Right renal cortex interstitium (tissue), 3 donors: Measurements from ENCODE around the gene AASDH. TPM values are rescaled to one million over a fixed set of nuclear protein-coding genes. Genes with fewer than 3 reads are reported as not detected.

ENCODE experiments used
- DNase-seq, 3 donors: peaks; one replicate each; pipeline ENCODE4 v3.0.0-alpha.2; 2013; ENCODE audit warnings: low read depth in 3 of 3, low spot score in 2 of 3
- polyA plus RNA-seq, 3 donors: library from polyadenylated mRNA; unstranded; fragments of 120-200 nt; gene quantifications; one replicate each; pipeline ENCODE4 v1.2.1, GENCODE V29; 2013; ENCODE audit not compliant: insufficient read length in 3 of 3

The AASDH gene, protein sequence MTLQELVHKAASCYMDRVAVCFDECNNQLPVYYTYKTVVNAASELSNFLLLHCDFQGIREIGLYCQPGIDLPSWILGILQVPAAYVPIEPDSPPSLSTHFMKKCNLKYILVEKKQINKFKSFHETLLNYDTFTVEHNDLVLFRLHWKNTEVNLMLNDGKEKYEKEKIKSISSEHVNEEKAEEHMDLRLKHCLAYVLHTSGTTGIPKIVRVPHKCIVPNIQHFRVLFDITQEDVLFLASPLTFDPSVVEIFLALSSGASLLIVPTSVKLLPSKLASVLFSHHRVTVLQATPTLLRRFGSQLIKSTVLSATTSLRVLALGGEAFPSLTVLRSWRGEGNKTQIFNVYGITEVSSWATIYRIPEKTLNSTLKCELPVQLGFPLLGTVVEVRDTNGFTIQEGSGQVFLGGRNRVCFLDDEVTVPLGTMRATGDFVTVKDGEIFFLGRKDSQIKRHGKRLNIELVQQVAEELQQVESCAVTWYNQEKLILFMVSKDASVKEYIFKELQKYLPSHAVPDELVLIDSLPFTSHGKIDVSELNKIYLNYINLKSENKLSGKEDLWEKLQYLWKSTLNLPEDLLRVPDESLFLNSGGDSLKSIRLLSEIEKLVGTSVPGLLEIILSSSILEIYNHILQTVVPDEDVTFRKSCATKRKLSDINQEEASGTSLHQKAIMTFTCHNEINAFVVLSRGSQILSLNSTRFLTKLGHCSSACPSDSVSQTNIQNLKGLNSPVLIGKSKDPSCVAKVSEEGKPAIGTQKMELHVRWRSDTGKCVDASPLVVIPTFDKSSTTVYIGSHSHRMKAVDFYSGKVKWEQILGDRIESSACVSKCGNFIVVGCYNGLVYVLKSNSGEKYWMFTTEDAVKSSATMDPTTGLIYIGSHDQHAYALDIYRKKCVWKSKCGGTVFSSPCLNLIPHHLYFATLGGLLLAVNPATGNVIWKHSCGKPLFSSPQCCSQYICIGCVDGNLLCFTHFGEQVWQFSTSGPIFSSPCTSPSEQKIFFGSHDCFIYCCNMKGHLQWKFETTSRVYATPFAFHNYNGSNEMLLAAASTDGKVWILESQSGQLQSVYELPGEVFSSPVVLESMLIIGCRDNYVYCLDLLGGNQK
- 10 to 100 TPM; 25.3 to 30.9 (median 25.3) TPM for polyA plus RNA-seq

GRCh38 chr4:56387023-56388001, at the start of gene AASDH:
Gene AASDH (minus strand): TSS chr4:56387491. CDS start chr4:56384299, 3,192 bp downstream.
- peak; percentile 93 to 99 (median 94) for DNase-seq

DNA sequence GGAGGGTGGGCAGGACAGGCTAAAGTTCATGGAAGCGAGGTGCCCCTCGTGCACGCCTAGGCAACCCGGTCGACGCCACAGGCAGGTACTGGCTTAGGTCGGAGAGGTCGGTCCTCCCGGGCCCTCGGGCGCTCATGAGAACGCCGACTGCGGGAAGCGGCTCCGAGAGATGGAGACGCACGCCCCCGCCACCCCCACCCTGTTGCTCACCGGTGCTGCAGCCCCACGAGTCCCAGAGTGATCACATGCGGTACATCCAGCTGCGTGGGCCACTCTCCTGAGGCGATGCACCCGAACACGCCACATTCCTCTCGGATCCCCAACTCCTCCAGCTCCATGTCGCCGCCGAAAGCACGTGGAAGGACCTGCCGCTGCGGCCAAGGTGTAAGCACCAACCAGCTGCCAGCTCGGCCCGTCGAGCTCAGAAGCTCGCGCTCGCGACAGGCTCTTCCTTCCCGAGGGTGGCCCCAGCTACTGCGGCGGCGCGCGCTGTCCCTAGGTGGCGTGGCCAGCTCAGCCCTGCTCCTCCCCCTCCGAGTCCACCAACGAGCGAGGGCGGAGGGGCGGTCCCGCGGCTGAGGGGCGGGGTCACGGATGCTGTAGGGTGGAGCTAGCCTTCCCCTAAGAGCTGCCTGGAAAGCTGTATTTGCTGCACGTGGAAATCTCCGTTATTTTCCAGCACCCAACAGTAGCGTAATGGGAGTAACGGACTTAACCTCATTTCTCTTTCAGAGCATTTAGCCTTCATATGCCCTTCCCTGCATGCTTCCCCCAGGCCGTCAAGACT, 48.0 kb upstream of the AASDH start, which contains the start of gene PPAT:
TSS of gene PPAT (minus strand) at position 476 of the 787 bp plus-strand sequence. CDS start at position 338, 138 bp downstream.
- DNase-seq, result peak; percentile 95 to 98 (median 95)

- DNase-seq, result no peak
Observed at GRCh38 chr4:56434599-56435139, 47.4 kb upstream of the AASDH start.

DNA sequence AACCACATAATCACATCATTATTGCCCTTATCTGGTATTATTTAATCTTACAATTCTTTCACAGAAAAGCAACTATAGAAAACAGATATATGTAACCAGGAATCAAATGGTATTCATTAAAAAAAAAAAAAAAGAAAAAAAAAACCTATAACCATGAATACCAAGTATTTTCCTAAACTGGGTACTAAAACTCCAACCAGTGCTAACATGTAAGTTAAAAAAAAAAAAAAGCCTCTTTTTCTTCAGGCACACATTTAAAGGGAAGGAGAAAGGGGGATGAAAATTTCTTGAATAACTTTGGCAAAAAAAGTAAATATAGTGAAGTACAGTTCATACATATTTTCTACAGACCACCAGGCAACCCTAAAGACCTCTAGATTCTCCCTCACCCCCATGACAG, 46.0 kb upstream of the AASDH start:
- no peak for DNase-seq

DNA sequence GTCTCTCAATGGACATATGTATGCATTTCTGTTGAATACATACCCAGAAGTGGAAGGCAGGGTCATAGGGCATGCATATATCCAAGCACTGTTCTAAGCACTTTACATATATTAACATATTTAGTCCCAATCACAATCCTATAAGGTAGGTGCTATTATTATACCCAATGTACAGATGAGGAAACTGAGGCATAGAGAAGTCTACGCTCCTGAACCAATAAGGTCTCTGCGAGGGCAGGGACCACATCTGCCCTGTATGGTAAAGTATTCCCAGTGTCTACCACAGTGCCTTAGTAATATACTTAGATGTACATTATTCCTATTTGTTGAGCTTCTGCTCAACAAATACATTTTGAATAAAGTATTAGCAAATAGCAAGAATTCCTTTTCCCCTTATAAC, 42.9 kb upstream of the AASDH start:
- DNase-seq, result no peak

- DNase-seq, result no peak
Observed at GRCh38 chr4:56427179-56427578, 39.9 kb upstream of the AASDH start.

DNA sequence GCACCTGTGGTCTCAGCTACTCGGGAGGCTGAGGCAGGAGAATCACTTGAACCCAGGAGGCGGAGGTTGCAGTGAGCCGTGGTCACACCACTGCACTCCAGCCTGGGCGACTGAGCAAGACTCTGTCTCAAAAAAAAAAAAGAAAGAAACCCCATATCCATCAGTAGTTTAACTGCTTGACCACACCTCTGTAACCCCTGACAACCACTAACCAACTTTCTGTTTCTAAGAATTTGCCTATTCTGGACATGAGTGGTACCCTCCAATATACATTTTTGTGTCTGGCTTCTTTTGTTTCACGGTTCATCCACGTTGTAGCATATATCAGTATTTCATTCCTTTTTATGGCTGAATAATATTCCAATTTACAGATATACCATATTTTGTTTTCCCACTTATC, 39.0 kb upstream of the AASDH start:
- DNase-seq, result no peak

- no peak for DNase-seq
Observed at GRCh38 chr4:56425518-56425917, 38.2 kb upstream of the AASDH start.

DNA sequence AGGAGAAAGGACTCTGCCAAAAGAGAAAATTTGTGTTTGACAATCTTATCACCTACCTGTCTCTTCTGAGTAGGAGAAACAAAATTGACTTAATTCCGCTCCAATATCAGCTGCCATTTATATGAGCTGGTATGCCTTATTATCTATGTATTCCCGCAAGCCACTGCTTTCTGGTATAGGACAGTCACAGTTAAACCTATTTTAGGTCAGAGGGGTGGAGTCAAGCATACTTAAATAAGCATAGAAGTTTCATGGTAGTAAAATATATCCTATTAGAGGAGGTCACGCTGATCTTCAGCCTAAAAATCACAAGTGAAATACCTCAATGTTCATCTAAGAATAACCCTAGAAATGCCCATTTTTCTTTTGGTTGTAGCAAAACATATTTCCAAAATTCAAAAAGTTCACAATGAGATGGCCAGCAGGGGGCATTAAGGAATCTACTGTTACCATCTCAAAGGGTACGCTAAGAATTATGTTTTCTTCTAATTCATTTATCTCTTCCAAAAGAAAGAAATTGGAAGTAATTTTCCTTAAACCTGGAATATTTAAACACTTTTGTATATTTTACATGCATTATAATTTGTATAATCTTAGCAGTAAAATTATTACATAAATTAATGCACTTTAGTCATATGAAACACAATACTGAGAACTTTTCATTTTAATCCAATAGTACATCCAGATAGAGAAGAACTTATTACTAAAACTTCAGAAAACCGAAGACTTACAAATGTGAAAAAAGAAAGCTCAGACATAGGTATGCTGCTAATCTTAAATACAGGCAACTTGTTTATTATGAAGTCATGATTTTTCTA, 37.6 kb upstream of the AASDH start:
- DNase-seq, result no peak

DNA sequence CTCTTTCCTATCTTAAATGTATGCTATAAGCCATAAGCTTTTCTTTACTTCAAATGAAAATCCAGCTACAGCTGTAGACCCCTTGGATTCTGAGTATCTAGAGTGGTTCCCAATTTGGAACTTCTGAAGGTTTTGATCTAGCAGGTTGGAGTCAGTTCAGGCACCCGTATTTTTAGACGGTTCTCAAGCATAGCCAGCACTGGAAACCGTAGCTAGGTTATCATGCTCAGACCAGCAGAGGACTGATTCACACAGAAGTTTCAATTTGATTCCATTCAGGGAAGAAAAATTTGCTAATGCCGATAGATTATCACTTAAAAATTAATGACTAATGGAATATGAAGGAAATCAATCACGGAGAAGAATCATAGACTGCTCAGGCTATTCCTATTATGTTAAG, 36.9 kb upstream of the AASDH start:
- DNase-seq, result no peak

- no peak for DNase-seq
Observed at GRCh38 chr4:56417396-56417795, 30.1 kb upstream of the AASDH start.

DNA sequence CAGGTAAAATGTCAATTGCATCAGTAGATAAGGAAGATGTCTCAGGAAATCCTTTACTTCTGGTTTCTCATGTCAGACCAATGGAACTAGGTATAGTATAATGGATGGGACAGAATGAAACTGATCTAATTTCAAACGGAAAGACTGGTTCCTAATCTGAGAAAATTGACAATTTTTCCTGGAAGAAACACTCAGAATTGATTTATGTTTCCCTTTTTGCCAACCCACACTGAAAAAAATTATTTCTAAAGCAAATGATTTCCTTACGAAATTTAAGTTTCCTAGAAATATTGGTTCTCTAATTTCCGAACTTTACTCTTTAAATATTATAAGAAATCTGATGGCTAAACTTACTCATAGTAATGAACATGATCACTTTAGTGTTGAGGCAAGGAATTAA, 29.1 kb upstream of the AASDH start:
- DNase-seq, result no peak

DNA sequence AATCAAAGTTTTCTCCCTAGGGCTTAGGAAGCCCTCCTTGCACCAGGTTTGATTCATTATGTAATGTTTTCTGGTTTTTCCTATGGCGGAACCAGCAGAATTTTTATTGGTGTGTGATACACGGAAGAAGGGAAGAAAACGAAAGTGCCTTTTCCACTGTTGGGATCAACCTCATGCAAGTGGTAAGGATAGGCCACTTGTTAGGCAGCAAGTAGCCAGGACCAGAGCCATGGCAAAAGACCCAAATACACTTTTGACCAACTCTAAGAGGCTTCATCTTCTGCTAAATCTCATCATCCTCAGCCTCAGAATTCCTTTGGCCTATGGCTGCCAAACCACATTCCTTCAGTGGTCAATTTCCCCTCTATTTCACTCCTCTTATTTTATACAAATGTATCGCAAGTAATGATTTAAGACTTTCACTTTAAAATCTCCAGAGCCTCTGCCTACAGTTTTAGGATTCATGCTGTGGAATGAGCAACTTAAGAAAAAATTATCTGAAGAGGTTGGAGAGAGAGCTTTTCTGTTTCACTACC, 26.9 kb upstream of the AASDH start:
- DNase-seq, result no peak

DNA sequence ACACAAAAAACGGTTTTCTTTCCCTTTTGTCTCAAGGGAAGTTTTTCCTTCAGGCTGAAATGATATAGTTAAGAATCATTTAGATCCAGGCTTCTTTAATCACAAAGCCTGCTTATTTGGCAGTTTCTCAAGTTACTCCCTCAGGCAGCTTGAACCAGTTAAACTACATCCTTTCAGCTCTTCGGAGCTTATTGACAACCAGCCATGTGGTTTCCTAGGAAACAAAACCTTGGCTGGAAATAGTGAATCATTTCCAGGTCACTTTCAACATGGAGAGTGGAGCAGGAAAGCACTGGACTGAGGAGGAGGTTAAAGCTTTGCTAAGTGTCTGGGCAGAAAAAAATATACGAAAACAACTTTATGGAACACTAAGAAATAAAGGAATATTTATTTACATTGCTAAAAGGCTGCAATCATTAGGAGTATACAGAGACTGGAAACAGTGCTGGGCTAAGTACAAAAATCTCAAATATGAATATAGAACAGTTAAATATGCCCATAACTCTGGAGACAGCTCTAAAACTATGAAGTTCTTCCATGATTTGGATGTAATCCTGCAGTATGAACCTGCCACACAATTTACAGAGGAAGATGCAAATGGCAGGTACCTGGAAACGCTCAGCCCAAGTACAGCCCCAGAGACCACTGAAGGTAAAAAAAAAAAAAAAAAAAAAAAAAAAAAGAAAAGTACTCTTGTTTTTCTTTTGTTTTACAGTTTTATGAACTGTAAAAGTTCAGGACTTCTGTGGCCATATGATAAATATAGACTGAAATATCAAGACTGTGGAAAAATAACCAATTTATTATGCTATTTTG, 23.2 kb upstream of the AASDH start:
- DNase-seq, result peak; percentile 86 to 89 (median 89)

DNA sequence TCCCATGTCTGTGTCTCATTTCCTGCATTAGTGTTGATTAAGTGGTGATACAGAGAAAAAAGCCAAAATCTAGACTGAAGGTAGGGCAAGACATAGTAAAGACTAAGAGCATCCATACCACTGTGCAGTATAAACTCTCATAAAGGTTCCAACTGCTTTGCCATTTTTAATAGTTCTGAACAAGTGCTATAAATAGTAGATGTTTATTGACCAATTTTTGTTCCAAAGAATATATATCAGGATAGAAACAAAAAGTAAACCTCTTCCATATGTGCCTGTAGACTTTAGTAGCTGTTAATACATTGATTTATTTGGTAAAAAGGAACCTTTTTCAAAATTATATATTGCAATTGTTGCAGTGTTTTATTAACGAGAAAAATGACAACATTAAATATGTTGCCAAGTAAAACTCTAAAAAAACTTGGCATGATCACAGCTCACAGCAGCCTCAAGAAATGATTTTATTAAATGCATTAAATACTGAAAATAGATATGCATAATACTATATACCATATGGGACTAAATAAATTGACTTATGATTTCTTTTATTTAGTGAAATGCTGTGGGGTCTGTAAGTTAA, 22.3 kb upstream of the AASDH start:
- DNase-seq, result no peak

DNA sequence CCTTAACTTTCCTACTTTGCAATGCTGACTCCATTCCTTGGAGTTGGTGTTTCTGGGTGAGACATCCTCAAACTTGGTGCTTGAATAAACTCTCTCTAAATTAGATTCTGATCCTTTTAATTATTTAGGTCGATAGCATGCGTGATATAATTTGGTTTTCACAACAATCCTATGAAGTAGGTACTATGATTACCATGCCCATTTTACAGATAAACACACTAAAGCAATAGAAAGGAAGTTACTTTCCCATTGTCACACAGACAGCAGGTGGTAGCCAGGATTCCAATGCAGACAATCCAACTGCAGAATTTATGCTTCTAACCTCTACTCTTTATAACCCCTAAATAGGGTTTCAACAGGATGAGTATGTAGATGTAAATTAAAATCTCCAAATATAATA, 21.7 kb upstream of the AASDH start:
- no peak for DNase-seq
